Activated CD4-positive, alpha-beta T cell treated with anti-CD3 and anti-CD28 coated beads, Interleukin-2, amount 50 U/mL, for 24 hours (primary cell): ENCODE results near the gene TPSD1.
"Not testable (repeated sequence)": the region's sequence is repeated elsewhere in the genome, so short reads cannot be mapped to it uniquely, and the experiment has no call there.

ENCODE experiments used
- DNase-seq, 2 donors: peaks; one replicate each; pipeline ENCODE4 v3.0.0-alpha.2; 2020; ENCODE audit warnings: low read depth in 1 of 2, low spot score in 1 of 2

Gene TPSD1

DNA sequence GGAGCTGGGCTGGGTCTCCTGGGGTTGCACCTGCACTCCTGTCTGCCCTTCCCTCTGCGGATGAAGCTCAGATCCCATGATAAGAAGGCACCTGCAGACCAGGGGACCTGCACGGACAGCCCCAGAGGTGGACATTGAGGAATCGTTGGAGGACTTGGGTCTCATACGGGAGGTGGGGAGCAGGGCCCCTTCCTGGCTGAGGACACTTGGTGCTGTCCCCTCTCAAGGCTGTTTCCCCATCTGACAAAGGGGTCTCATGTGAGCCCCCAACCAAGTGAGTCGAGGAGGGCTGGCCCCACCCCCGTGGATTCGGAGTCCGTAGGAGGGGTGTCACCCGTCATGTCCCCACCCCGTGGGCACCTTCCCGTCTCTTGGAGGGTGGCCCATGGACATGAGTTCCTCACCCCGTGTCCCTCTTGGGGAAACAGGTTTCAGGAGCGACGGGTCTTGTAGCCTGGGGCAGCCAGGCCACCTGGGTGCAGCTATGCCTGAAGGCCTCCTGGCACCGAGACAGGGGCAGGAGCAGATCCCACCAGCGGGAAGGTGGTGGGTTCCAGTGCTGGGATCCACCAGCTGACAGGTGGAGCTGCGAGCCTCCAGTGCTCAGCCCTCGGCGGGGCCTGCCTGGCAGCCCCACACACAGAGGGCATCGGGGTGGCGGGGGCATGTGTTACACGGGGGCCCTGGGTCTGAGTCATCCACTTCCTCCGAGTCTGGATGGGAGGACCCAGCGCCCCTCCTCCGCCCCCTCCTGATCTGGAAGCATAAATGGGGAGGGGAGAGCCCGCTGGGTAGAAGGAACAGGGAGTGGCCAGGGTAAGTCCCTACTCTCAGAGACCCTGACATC is at the start of gene TPSD1:
TSS of gene TPSD1 (plus strand) at position 794 of the 847 bp plus-strand sequence. CDS start 212 bp downstream, outside the sequence.
- not testable (repeated sequence) for DNase-seq

DNA sequence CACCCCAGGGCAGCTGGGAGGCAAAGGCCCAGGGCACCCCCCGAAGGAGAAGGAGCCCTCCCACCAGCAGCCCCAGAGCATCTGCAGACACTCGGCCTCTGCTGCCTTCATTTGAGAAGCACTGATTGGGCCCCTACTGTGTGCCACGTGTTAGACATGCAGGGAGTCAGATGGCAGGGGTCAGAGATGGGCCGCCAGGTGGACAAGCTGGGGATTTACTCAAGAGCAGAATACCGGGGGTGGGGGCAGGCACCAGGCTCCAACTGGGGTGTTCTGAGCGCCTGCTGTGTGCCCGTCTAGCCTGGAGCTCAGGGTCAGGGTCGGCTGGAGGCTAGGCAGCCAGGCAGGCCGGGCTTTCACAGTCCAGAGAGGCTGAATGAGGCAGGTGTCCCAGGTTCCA is 49.5 kb upstream of the TPSD1 start:
- no peak for DNase-seq

DNA sequence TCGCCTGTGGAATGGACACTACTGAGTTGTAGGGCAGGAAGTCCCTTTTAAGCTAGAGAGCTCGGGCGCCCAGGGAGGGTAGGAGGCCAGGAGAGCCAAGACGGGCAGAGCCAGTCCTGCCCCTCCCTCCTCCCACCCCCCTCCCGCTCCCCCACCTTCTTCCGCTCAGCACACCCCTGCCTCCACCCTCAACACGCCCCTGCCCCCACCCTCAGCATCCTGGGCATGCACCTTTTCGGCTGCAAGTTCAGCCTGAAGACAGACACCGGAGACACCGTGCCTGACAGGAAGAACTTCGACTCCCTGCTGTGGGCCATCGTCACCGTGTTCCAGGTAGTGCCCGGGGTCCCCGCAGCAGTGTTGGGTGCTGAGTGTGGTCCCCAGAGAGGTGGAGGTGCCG is 49.1 kb upstream of the TPSD1 start:
- DNase-seq = no peak

DNA sequence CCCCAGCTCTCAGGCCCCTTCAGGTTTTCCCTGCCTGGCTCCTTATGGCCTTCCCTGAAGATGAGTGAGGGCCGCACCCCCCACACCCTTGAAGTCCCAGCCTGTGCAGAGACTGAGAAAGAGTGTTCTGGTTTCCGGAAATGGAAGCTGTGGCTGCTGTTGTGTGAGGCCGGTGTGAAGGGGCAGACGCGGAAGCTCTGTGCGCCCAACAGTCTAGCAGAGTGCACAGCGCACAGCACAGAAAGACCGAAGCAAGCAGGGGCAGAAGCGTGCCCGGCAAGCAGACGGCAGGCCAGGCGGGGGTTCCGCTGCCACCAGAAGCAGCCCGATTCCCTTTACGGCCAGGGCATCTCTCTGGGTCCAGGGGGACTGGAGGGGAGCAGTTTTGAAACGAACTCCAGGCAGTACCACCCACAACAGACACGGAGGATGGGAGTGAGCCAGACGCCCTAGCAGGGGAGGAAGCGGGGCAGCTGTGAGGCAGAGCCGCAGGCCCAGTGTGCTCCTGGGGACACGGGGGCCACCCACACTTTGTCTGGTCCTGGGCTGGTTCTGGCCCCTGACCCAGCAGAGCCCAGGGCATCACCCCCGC is 47.5 kb upstream of the TPSD1 start:
- DNase-seq = no peak

DNA sequence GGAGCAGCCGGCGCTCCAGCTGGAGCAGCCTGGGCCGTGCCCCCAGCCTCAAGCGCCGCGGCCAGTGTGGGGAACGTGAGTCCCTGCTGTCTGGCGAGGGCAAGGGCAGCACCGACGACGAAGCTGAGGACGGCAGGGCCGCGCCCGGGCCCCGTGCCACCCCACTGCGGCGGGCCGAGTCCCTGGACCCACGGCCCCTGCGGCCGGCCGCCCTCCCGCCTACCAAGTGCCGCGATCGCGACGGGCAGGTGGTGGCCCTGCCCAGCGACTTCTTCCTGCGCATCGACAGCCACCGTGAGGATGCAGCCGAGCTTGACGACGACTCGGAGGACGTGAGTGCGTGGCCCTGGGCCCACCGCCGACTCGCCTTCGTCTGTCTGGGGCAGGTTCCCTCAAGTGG is 46.8 kb upstream of the TPSD1 start:
- no peak for DNase-seq

DNA sequence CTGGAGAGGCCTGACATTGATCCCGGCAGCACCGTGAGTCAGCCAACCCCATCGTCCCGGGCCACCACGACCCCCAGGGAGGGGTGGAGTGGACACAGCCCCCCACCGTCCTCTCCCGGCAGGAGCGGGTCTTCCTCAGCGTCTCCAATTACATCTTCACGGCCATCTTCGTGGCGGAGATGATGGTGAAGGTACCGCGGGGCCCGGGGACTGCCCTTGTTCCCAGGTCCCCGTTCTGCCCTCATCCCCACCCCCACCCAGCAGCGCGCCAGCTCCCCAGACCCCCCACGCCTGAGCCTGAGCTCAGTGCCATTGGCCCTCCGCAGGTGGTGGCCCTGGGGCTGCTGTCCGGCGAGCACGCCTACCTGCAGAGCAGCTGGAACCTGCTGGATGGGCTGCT is 45.4 kb upstream of the TPSD1 start:
- no peak for DNase-seq

DNA sequence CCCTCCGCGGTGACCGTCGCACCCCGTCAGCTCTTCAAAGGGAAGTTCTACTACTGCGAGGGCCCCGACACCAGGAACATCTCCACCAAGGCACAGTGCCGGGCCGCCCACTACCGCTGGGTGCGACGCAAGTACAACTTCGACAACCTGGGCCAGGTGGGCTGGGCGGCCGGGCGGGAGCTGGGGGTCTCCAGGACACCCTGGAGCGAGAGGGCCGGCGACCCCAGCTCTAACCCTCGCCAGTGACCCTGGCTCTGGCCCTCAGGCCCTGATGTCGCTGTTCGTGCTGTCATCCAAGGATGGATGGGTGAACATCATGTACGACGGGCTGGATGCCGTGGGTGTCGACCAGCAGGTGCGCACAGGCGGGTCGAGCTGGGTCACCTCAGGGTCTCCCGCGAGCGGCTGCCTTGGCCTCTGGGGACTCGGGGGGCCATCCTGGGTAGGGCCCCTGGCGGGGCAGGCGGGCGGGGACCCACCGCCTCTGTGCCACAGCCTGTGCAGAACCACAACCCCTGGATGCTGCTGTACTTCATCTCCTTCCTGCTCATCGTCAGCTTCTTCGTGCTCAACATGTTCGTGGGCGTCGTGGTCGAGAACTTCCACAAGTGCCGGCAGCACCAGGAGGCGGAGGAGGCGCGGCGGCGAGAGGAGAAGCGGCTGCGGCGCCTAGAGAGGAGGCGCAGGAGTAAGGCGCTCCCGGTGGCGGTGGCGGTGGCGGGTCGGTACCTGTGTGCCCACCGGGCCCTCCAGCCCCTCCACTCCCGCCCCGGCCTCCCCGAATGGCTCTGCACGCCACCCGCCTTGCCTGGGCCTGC is 44.2 kb upstream of the TPSD1 start:
- no peak for DNase-seq

DNA sequence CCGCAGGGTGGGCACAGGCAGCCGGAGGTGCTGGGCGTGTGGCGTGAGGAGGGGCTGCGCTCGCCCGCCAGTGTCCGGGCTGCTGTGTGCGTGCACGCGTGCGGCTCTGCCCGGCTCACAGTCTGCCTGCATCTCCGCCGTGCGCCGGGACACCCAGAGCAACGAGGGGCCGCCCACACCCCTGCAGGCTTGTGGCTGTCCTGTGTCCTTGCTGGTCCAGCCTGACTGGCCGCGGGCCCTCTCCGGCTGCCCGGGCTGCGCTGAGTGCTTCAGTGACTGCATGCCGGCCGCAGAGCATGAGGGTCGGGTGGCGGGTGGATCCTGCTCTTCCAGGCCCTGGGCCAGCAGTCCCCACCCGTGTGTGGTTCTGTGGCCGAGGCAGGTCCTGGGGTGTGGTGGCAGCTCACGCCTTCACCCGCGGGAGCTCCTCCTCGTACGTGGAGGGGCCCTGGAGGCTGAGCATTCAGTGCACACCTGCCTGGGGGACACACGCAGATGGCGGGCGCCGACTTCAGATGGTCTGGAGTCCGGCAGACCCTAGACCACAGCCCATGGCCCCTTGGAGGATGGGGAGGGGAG is 43.2 kb upstream of the TPSD1 start:
- no peak for DNase-seq

DNA sequence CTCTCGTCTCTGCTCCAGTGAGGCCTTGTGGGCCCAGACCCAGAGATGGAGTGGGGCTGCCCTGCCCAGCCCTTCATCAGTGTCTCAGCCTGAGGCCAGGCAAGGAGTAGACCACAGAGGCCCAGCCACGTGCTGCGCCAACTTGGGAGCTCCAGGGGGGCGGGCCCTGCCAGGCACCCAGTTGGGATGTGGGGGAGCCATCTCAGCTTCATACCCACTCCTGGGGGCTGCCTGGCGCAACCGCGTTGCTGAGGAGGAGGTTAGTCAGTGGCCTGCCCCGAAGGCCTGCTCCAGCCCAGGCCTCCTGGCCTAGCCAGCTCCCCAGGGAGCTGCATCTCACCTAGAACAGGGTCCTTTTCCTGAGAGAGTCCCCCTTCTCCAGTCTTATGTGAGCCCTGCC is 42.6 kb upstream of the TPSD1 start:
- DNase-seq = no peak

DNA sequence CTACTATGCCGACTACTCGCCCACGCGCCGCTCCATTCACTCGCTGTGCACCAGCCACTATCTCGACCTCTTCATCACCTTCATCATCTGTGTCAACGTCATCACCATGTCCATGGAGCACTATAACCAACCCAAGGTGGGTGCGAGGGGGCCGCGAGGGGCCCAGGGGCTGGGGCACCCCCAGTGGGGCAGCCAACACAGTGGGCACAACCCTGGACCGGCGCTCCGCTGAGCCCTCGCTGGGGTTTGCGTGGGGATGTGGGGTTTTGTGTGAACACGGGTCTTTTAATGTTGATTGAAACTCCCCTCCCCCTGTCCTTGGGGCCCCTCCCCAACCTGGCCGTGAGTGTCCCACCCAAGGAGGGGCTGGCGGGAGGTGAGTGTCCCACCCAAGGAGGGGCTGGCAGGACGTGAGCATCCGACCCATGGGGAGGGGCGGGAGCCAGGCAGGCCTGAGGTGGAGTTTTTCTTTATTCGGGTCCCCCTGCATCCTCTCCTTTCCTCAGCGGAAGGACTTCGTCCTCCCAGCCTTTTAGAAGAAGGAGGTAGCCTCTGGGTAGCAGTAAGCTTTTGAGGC is 42.0 kb upstream of the TPSD1 start:
- DNase-seq = no peak

DNA sequence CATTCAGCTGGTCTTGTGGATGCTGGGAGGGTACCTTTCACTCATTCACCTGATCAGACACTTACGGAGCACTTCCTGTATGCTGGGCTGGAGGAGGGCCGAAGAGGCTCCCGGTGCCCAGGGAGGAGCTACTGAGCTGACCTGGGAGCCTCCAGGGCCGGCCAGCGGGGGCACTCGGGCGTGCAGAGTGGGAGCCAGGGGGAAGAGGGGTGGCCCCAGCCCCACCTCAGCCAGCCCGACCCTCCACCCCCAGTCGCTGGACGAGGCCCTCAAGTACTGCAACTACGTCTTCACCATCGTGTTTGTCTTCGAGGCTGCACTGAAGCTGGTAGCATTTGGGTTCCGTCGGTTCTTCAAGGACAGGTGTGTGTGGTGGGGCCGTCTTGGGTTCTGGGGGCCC is 41.1 kb upstream of the TPSD1 start:
- no peak for DNase-seq

DNA sequence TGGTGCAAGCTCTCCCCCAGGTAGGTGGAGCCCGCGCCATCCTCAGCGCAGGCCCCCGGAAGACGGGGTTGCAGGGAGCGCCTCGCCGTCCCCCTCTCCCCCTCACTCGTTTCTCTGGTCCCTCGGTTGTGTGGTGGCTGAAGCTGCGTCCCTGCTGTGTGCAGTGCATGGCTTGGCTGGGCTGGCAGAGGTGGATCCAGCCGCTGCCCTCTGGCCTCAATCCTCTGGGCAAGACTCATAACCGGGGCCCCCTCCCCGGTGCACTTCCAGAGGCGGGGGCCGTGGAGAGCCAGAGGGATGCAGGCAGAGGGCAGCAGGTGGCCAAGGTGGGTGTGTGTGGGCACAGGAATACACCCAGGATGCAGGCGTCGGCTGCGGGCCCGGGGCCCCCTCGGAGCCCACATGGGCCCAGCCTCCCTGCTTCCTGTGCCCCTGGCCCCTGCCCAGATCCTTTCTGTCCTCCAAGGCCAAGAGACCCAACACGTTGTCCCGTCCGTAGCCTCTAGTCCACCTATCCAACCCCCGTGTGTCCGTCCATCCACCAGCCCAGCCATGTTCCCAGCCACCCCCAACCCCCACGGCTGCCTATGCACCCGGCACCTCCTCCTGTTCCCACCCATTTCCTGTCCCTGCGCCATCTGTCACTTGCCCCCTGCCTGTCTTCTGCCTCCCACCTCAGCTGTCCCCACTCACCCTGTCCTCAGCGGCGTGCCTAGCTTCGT is 40.1 kb upstream of the TPSD1 start:
- no peak for DNase-seq

DNA sequence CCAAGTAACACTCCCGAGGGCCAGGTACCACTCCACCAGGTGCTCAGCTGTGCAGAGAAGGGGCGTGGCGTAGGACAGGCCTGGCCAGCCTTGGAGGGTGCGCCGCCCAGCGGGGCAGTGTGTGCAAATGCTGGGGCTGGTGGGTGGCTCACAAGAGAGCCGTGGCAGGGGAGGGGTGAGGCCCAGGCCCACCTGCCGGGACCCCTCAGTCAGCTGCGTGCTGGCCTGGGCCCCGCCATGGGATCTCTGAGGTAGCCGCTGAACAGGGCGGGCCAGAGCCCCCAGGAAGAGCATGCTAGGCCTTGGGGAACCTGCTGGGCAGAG is 39.6 kb upstream of the TPSD1 start:
- no peak for DNase-seq

DNA sequence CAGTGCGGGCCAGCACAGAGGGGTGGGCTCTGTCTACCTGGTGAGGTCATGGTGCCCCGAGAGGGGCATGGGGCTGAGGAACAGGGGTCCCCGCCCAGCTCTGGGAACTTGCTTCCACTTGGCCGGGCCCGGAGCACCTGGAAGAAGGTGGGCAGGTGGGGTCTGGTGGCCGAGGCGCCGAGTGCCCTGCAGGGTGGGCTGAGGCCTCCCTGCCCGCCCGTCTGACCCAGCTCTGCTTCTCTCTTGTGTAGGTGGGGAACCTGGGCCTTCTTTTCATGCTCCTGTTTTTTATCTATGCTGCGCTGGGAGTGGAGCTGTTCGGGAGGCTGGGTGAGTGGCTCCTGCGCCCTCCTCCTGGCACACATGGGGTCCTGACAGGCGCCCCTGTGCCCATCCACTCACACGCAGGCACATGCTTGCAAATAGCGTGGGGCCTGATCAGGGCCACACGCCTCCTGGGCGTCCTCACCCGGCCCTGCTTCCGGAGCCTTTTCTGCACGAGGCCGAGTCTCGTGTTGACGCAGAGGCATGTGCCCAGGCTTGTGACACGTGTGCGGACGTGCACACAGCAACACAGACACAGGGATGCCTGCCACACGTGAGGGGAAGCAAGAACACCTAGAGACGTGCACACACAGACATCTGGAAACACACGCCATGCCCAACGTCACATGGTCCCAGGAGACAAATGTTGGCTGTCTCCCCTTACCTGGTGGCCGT is 39.0 kb upstream of the TPSD1 start:
- no peak for DNase-seq

DNA sequence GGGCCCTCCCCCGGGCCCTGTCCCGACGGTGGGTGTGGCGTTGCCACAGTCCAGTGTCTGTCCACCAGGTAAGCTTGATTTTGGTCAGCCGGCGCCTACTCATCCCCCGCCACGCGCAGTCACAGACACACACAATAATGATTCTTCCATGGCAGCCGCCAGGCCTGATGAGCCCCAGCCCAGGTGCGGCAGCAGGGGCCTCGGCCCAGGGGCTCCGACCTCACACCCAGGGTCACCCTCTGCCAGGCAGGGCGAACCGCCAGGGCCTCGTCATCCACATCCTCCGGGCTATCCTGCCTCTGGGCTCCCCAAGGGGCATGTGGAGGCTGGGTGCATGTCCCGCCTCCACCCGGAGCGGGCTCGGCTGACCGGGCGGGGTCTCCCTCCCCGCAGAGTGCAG is 38.3 kb upstream of the TPSD1 start:
- DNase-seq = no peak

DNA sequence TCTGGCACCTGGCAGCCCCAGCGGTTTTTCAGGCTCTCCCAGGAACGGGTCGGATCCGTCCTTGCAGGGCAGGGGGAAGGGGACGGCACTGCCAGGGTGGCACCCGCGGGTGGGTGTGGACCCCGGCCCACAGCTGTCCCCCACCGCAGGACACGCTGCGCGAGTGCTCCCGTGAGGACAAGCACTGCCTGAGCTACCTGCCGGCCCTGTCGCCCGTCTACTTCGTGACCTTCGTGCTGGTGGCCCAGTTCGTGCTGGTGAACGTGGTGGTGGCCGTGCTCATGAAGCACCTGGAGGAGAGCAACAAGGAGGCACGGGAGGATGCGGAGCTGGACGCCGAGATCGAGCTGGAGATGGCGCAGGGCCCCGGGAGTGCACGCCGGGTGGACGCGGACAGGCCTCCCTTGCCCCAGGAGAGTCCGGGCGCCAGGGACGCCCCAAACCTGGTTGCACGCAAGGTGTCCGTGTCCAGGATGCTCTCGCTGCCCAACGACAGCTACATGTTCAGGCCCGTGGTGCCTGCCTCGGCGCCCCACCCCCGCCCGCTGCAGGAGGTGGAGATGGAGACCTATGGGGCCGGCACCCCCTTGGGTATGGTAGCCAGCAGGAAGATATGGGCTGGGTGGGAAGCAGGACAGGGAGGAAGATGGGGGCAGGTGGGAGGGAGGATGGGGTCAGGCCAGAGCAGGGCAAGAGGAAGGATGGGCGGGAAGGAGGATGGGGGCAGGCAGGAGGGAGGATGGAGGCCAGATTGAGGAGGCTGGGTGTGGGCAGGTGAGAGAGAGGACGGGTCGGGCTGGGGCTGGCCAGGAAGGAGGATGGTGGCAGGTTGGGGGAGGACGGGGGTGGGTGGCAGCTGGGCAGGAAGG is 37.6 kb upstream of the TPSD1 start:
- DNase-seq = no peak

DNA sequence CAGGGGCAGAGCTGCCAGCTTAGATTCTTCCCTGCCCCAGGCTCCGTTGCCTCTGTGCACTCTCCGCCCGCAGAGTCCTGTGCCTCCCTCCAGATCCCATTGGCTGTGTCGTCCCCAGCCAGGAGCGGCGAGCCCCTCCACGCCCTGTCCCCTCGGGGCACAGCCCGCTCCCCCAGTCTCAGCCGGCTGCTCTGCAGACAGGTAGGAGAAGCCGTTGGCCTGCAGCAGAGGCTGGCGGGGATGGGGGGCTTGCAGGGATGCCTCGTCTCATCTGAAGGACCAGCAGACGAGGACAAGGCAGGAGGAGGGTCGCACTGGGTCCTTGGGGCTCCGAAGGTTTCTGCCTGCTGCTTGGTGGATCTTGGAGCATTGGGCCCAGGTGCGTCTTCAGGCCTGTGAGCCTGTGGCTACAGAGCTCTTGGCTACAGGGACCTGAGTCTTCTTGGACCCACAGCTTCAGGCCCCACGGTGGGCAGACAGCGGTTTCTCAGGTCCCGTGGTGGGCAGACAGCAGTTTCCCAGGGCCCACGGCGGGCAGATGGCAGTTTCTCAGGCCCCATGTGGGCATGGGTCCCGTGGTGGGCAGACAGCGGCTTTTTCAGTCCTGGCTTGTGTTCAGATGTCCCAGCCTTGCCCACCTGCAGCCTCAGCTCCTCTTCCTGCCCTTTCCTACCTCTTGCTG is 36.8 kb upstream of the TPSD1 start:
- DNase-seq = no peak

DNA sequence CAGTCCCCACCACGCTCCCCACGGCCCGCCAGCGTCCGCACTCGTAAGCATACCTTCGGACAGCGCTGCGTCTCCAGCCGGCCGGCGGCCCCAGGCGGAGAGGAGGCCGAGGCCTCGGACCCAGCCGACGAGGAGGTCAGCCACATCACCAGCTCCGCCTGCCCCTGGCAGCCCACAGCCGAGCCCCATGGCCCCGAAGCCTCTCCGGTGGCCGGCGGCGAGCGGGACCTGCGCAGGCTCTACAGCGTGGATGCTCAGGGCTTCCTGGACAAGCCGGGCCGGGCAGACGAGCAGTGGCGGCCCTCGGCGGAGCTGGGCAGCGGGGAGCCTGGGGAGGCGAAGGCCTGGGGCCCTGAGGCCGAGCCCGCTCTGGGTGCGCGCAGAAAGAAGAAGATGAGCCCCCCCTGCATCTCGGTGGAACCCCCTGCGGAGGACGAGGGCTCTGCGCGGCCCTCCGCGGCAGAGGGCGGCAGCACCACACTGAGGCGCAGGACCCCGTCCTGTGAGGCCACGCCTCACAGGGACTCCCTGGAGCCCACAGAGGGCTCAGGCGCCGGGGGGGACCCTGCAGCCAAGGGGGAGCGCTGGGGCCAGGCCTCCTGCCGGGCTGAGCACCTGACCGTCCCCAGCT is 35.7 kb upstream of the TPSD1 start:
- no peak for DNase-seq
